ENCODE measurements around the gene RALGAPB.

The RALGAPB gene

DNA sequence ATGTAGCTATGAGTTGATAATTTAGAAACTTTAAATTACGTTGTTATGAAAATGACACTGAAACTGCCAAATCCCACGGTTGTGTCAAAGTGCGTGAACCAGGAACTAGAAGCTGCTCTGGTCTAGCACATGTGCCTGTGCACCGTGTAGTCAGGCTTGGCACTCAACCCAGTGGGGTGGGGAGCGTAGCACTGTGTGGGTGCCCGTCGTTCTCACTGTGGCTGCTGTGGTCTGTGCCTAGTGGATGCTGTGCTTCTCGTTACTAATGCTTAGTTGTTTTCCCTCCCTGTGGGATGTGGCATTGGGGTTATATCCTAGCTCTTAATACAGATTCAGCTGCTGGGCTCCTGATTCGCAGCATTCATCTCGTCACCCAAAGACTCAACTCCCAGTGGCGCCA, 62.1 kb downstream of the RALGAPB start:
- TF ChIP-seq CTCF (IDR thresholded peaks at IDR 0.05; ENCODE audit: low read depth, low read length) = no peak
- H3K4me3 ChIP-seq (ENCODE audit: low read depth, low read length) = no peak overlapping the region

- TF ChIP-seq CTCF (IDR thresholded peaks at IDR 0.05; ENCODE audit: low read depth, low read length) = no peak
- no peak overlapping the region for H3K4me3 ChIP-seq (ENCODE audit: low read depth, low read length)
Measured at GRCh38 chr20:38536310-38536709, 63.7 kb downstream of the RALGAPB start.

- TF ChIP-seq CTCF (IDR thresholded peaks at IDR 0.05; ENCODE audit: low read depth, low read length) = no peak
- H3K4me3 ChIP-seq (ENCODE audit: low read depth, low read length) = no peak overlapping the region
Measured at GRCh38 chr20:38537176-38537575, 64.5 kb downstream of the RALGAPB start.

- no peak overlapping the region for H3K4me3 ChIP-seq (ENCODE audit: low read depth, low read length)
- TF ChIP-seq CTCF (IDR thresholded peaks at IDR 0.05; ENCODE audit: low read depth, low read length) = no peak
Measured at GRCh38 chr20:38538789-38539188, 66.1 kb downstream of the RALGAPB start.

DNA sequence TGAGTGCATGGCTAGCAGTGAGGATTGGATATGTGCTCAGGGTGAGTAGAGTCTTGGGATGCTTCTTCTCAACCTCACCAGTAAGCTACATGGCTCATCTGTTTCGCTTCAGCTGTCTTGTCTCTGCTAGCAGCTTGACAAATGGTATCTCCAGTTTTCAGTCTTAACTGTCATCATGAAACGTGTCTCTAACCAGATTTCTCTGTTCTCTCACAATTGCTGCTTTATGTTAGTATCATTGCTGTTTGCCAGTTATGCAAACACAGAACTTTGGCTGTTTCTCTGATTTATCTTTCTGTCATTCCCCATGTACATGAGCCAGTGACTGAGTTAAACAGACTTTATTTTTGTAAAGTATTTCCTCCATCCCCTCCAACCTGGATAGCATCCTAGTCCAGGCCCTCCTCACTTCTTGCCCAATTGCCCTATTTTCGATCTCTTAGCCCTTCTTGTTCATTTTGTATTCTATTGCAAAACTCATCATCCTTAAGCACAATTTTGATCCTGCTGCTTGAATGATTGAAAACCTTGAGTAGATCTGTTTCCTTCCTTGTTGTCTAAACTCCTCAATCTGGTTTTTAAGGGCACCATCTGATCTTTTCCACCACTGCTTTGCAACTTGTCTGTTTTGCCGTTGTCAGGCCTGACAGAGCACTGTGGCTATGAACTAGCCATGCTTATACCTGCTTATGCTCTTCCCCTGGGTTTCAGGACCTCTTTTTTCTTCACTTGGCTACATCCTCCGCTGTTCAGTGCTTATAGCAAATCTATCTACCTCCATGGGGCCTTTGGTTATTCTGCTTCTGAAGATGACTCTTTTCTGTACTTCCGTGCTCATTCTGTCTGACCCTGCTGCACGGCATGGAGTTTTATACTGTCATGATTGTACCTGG, 70.6 kb downstream of the RALGAPB start:
- no peak overlapping the region for H3K4me3 ChIP-seq (ENCODE audit: low read depth, low read length)
- TF ChIP-seq CTCF (IDR thresholded peaks at IDR 0.05; ENCODE audit: low read depth, low read length) = no peak

DNA sequence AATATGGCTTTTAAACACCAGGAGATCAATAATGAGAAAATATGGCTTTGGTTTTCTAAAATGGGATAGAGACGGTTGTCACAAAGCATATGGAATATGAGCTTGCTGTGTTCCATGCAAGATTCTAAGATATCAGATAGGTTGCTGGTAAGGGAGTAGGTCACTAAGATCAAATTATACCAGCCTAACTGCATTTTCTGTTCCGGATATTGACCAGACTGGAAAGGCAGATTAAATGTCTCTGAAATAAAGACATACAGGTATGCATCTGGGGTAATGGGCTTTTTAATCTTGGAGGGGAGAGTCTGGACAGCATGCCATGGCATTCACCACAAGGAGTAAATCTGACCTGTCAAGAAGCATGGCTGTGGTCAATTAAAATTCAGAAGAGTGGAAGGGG, 73.1 kb downstream of the RALGAPB start:
- TF ChIP-seq CTCF (IDR thresholded peaks at IDR 0.05; ENCODE audit: low read depth, low read length) = no peak
- H3K4me3 ChIP-seq (ENCODE audit: low read depth, low read length) = no peak overlapping the region

- H3K4me3 ChIP-seq (ENCODE audit: low read depth, low read length) = no peak overlapping the region
- TF ChIP-seq CTCF (IDR thresholded peaks at IDR 0.05; ENCODE audit: low read depth, low read length) = no peak
Measured at GRCh38 chr20:38547288-38548085, 74.8 kb downstream of the RALGAPB start.
